Stimulated activated CD4-positive, alpha-beta T cell treated with anti-CD3 and anti-CD28 coated beads, Interleukin-2, amount 100 ng/mL, for 48 hours (primary cell): Measurements from ENCODE around the gene NRXN3.

ENCODE experiments used
- DNase-seq, 2 donors: peaks; one replicate each; pipeline ENCODE4 v3.0.0-alpha.2; 2020

Gene NRXN3

DNA sequence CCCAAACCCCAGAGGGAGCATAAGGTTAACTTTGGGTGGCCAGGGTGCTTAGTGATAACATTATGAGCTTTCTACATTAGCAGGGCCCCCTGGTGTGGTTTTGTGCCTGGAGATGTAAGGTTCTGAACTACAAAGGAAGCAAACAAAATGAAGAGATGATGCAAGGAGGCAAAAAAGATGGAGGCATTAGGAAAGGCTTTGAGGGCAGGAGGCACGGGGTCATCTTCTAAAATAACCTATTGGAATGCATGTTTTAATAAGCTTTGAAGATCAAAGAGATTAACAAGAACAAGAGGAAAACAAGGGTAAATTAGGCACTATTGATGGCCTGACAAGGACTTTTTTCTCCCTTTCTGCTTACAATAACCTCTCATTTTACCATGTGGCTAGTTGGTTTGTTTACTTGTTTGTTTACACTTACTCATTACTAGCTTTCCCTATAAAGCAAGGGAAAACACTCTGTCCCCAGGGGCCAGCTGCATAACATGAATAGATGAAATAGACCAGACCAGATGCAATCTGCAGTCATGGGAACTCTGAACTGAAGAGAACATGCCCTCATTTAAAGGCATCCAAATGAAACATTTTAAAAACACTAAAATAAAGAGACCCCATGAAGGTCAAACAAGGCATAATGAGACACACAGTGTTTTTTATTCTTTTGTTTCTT, 1650.8 kb downstream of the NRXN3 start:
- no peak for DNase-seq

DNA sequence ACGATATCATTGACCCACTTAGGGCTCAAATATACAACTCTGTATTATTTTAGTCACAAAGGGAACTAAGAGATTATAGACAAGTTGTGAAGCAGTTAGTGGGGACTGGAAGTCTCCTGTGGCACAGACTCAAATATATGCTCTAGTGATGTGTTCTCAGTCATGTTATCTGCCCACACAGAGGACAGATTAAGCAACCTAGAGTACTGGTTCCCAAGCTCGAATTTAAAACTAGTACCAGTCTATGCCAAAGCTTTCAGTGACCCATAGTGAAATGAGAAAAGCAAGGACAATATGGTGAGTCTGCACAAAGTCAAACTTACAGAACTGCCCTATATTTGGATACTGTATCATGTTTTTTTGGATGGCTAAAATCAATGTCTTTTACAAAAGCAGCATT, 1651.9 kb downstream of the NRXN3 start:
- DNase-seq = no peak

DNA sequence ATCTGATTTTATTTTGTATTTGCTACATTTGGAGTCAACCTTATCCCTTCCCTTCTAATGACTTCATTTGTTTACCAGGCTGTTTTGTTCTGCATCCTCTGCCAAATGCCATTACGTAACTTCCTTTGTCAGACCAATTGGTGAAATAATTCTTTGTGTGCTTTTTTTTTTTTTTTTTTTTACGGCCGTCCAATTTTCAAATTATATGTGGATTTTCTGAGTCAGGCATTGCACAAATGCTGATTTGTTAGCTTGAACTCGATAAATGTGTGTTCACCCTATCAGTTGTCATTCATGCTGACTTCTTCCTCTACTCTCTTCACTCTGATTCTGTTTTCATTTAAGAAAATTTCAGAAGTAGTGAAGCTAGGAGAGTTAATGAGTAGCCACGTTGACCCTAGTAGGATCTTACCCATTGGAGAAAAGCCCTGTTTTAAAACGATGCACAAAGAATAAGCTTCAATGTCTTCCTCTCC, 1654.9 kb downstream of the NRXN3 start:
- no peak for DNase-seq

DNA sequence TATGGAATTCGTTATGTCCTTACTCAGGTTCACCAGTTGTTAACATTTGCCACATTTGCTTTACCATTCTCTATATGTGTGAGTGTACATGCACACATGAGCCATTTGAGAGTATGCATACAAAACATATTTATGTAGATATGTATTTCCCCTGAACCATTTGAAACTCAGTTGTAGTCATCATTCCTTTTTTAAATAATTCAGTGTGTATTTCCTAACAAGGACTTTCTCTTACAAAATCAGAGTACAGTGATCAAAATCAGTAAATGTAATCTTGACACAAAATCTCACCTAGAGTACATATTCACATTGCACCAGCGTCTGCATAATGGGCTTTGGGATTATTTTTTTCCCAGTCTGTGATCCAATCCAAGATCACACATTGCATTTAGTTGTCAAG, 1656.2 kb downstream of the NRXN3 start:
- DNase-seq = no peak

DNA sequence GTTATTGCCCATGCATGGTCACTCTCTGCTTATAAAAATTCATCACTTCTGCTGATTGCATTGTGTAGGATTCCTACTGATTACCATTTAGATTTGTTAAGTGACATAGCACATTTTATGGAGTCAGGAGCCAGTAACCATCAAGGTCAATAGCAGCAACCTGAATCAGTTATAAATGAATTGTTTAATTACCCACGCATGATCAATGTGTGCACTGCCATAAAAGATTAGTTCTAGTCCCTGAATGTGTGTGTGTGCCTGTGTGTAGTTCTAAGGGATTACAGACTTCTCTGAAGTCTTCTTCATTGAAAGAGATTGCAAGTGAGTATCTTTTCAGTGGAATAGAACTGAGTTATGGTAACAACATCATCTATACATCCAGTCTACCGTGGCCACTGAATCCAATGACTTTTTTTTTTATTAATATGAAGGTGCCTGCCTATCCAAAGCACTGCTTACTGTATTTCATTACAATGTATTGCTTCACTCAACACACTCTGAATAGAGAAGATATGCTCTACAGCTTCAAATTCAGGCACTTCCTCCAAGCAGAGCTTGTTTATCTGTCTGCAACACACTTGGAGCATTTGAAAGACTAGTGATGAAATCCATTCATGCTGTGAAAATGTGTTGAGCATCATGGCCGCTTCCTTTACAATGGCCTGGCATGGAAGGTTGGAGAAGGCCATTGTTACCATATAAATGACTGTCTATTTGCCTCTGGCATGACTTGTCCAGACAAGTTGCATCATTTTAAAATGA, 1659.4 kb downstream of the NRXN3 start:
- DNase-seq = no peak

DNA sequence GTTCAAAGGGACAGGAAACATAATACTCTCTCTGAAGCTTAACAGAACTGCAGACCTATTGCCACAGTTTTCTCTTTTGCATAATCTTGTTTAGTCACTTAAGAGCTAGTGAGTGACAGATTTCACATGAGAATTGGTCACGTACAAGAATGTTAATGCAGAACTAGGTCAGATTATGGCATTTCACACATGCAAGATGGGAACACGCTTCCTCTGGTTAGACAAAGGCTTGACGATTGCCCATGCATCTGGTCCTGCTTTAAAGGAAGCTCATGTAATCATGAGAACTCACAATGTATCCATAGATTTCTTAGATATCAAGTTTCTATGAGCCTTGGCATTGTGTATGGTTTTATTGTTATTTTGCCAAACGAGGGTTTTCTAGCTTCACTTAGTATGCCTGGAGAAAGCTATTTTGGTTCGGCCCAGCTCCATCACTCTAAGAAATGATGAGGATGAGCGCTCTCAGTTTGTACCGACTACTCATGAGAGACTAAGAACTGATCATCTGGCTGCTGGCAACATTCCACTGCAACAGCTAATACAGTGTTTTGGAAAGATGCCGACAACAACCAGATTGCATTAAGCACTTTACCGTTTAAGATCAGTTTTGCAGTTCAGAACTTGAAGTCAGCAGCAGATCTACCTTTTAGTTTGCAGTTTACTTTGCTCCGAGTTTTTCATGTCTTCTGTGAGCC, 1661.2 kb downstream of the NRXN3 start:
- DNase-seq = no peak

DNA sequence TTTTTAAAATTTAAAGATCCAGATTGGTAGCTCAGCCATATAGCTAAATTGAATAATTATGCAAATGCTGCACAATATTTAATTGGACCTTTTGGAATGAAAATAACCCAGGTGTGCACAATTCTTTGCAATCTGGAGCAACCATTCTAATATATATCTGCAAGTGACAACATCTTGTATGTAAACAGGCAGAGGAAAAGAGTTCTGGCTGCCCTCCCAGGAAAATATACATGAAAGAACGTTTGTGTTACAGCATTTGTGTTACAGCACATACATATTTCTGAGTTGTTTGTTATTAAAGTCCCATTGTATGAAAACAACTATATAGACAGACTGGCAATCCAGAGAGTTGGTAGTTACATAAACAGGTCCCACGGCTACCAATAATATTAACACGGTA, 1663.6 kb downstream of the NRXN3 start:
- DNase-seq = no peak

DNA sequence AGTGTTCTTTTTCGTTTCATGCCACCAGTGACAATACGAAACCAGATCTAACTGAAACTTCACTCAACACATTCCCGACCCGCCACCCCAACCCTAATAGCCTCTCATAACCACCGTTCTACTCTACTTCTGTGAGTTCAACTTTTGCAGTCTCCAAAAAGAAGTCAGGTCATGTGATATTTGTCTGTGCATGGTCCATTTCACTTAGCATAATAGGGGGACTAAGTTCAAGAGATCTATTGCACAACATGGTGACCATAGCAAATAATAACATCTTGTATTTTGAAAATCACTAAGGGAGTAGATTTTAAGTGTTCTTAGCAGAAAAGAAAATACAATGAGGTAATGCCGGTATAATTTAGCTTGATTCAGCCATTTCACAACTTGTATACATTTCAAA, 1664.7 kb downstream of the NRXN3 start:
- no peak for DNase-seq

DNA sequence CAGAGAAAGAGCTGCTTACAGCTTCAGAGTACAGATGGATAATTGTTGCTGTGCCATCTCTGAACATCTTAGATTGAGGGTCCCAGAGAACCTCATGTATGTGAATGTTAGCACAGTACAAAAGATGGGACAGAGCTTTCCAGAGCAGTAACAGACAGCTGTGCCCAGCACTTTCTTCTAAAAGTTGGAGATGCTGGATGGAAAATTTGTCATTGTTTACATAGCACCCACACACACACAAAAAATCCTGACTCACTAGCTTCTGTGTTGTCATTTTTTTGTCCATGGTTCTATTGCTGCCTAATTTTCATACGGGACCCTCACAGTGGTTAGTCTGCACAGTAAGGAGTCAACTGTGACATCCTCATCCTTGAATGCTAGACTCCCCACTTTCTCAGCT, 1666.4 kb downstream of the NRXN3 start:
- no peak for DNase-seq

DNA sequence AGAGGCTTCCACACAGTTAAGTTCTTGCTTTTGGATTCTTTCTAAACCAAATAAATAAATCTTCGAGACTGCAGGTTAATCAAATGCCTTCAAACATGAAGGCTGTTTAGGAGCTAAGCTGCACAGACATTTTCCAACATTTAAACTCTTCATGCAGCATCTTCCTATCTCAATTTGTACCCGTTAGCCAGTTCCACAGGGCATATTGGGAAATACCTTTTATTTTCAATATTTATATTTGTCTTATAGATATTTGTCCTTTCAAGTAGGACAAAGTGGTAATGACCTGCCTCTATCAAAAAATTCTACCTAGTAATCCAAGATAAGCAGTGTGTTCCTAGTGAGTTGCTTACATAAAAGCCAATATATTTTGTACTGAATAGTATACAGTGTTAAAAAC, 1667.5 kb downstream of the NRXN3 start:
- DNase-seq = no peak

DNA sequence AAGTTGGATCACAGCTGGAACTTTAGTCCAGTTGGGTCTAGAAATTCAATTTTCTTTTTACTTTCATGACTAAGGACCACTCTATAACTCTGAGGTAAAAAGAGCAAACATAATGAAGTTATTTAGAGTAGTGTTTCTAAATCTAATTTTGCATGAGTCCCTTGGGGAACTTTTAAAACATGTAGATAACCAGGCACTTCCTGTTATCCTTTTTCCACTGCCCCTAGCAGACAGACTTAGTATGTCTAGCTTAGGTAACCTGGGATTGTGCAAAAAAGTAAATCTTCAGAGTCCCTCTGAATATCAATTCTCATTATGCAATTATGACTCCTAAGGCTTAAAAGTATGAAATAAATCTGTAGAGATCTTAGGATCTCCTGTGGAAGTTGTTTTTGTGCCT, 1669.9 kb downstream of the NRXN3 start:
- no peak for DNase-seq

DNA sequence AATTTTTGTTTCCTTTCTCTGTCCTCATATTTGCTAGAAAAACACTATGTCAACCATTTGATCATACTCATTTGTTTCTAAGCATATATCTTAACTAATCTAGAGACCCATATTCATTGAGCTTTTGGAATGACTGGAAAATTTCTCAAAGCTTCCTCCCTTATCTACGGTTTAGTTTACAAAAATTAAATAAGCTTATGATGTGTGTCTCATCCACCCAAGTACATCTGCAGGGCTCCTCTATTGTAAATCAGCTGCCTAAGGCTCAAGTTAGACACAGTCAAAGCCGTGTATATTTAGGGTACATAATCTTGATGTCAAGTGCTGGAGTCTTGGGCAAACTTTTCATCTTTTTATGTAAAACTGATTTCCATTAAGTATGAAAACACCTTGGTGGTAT, 1670.7 kb downstream of the NRXN3 start:
- DNase-seq = no peak

DNA sequence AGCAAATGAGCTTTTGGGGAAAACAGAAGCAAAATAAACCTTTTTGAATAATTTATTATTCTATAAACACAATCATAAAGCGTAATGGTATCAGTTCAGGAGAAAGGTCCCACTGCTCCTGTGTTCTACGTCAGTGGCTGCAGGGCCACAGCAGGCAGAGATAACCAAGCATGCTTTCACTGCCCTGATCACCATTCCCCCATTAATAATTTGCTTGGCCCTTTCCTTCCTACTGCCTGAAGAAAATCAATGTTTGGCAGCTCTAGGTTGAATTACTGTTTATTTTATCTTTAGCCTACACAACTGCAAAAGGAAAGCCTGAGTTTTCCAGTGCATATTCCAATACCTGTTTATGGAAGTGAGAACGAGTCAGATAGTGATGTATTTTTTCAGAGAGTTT, 1671.3 kb downstream of the NRXN3 start:
- no peak for DNase-seq

DNA sequence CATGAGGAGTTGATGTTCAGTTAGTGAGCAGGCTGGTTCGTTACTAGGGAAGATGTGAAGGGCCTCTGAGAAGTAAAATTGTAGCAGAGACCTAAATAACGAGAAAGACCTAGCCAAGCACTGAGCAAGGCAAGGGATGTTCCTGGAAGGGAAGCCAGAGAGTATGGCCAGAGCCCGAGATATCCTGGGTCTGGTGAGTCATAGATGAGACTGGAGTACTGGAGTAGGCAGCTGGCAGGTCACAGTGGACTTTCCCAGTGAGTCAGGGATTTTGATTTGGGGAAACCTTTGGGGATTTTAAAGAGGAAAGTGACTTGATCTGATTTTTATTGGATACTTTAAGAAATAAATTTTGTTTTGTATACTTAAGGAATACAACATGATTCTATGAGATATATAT, 1672.1 kb downstream of the NRXN3 start:
- no peak for DNase-seq

DNA sequence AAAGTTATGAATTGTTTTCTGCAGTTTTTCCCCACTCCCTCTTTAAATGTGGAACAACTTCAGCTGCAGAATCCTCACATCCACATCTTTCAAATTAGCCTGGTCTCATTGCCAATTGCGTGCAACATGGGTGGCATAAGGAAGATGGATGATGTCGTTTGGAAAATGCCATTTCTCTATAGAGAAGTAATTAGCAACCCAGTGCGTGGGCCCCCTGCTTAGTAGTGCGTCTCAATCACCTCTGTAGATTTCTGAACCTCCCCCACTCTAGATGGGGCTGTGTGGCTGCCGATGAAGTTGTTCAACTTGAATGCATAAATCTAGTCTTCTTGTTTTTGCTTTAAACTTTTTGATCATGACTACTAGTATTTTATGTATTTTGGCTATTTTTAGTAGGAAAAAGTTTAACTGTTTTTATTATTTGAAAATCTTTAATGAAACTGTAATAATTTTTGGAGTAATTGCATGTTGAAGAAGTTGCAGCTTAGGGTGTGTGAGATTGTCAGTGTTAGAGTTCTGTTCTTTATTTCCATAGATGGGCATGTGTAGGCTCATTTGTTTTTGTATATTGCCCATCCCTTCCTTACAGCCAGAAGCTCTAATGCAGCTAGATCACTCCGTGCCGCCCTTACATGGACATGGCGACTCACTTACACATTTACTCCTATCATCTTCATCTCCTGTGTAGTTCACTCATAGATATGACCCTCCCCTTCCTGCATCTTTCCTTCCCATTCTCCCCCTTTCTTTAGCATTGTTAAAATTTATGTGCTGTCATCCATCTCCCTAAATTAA, 1683.0 kb downstream of the NRXN3 start:
- no peak for DNase-seq

DNA sequence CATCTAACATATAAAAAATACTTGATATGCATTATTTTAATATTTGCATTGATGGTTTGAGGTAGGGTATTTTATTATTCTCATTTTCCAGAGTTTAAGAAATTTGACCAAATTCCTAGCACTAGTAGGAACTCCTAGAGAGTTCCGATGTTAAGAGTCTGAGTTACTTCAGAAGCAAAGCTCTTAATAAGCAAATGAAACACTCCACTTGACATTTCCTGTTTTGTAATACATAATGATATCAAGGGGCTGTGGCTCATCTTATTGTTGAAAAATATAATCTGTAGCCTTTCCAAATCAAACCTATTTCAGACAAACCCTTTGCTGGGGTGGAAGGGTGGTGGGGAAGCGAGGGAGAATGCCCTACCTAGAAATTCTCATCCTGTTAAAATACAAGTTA, 1685.6 kb downstream of the NRXN3 start:
- no peak for DNase-seq

DNA sequence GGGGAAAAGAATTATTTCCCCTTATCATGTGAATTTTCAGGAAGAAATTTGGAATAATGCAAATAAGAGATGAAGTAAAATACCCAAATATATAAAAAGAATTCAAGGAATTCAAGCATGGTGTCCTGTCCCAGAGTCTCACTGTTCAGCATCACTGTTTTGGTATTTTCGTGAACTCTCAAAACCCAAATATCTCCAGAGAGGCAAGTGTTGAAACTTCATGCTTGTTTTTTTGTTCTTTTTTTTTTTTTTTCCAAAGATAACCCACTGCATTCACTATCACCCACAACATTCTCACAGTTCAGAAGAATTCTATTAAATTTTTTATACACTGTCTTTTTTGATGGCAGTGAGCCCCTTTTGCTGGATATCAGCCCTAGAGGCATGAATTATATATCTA, 1686.2 kb downstream of the NRXN3 start:
- no peak for DNase-seq

DNA sequence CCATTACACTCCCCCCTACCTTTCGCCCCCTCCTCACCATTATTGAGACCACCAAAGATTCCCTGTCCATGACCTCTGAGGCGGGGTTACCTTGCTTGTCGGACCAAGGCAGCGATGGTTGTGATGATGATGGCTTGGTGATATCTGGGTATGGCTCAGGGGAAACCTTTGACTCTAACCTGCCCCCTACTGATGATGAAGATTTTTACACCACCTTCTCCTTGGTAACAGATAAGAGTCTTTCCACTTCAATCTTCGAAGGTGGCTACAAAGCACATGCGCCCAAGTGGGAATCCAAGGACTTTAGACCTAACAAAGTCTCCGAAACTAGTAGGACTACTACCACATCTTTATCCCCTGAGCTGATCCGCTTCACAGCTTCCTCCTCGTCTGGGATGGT, 1690.9 kb downstream of the NRXN3 start:
- no peak for DNase-seq

DNA sequence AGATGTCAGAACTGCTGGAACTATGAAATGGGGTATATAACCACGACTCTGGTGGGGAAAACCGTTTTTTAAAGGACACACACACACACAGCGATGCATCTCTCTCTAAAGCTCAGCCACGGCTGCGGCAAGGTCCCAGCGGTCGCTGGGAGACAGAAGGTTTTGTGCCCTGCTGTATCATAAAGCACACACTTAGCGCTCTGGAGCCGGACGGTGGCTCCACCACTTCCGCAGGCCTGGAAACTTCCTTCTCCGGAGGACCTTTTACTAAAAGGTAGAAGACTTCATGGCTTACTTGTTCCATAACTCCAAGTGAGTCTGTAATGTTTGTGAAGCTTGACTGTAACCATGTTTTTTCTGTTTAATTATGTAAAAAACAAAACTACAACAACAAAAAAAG, 1691.9 kb downstream of the NRXN3 start:
- DNase-seq = no peak

DNA sequence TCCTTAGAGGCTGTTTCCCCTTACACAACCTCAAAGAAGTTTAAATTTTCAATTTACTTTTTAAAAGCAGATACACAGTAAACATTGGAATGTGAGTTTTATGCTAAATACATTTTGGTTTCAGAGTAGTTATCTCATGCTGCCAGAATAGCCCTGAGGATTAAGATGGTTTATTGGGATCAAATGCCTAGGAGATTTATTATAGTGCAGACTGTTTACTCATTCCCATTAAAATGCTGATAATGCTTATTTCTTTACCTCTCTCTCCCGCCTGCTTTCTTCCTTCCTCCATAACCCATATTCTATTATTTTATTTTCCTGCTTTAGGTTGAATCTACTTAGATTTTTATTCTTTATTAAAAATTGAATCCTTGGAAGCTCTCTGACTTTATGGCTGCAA, 1701.0 kb downstream of the NRXN3 start:
- no peak for DNase-seq

DNA sequence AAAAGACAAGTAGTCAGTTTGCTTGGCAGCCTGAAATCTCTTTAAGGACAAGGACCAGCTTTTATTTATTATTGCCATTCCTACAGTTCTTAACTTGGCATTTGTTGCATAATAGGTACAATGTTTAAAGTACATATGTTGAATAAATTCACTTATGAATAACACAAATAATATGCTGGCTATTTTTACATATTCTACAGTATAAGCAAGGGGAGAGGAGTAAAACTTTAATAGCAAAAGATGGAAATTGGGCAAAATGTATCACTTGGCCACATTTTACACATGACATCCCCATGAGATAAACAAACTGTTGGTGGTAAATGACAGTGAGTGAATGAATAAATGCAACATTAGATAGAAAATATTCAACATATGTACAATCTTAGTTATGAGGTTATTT, 1708.1 kb downstream of the NRXN3 start:
- DNase-seq = no peak

DNA sequence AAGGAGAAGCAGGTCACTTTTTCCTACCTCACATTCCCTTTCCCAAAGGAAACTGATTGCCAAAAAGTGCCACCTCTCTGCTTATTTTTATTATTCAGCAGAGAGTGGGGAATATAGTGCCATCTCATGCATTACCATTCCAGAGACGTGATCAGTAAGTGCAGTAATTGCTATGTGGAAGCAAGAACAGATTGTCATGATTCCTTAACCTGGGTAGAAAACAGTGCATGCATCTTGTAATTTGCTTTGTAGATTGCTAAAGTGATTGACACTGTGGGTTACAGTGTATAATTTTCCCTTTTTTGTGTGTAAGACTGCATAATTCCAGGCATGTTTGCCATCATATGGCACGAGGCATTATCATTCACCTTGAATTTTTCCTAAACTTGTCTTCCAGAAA, 1708.6 kb downstream of the NRXN3 start:
- no peak for DNase-seq

DNA sequence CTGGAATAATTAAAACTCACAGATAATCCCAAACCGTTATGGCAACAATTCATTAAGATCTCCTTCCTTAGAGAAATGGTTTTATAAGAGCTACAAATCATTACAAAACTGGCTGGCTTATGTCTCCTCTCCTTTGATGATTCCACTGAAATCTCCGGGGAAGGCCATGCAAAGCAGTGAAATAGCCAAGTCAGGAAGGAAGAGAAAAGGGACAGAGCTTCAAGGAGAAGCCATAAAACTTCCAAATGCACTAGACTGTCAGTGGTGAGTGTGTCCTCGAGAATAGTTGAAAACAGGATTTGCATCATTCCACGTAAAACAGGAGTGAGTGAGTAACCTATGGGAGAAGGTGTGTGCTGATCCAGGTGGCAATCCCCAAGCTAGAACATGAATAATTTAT, 1711.1 kb downstream of the NRXN3 start:
- DNase-seq = no peak
